ENCODE results near the gene PTTG1IP.

The PTTG1IP gene

DNA sequence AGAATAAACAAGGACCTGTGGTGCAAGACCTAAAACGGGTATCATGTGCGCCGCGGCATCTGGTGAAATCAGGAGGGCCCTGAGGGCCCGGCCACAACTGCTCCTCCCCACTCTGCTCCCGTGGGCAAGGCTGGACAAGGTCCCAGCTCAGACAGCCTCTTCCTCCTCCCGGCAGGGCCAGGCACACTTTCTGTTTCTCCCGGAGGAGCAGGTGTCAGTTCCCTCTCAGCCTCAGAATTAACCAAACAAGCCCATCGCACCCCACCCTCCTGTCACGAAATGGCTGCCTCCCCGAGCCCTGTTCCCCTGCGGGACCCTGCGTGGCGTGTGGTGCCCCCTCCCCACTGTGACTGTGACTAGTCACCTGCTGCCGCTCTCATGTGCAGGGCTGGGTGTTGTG lies 15.2 kb downstream of the PTTG1IP start (continued):
- TF ChIP-seq, protein P1, sequence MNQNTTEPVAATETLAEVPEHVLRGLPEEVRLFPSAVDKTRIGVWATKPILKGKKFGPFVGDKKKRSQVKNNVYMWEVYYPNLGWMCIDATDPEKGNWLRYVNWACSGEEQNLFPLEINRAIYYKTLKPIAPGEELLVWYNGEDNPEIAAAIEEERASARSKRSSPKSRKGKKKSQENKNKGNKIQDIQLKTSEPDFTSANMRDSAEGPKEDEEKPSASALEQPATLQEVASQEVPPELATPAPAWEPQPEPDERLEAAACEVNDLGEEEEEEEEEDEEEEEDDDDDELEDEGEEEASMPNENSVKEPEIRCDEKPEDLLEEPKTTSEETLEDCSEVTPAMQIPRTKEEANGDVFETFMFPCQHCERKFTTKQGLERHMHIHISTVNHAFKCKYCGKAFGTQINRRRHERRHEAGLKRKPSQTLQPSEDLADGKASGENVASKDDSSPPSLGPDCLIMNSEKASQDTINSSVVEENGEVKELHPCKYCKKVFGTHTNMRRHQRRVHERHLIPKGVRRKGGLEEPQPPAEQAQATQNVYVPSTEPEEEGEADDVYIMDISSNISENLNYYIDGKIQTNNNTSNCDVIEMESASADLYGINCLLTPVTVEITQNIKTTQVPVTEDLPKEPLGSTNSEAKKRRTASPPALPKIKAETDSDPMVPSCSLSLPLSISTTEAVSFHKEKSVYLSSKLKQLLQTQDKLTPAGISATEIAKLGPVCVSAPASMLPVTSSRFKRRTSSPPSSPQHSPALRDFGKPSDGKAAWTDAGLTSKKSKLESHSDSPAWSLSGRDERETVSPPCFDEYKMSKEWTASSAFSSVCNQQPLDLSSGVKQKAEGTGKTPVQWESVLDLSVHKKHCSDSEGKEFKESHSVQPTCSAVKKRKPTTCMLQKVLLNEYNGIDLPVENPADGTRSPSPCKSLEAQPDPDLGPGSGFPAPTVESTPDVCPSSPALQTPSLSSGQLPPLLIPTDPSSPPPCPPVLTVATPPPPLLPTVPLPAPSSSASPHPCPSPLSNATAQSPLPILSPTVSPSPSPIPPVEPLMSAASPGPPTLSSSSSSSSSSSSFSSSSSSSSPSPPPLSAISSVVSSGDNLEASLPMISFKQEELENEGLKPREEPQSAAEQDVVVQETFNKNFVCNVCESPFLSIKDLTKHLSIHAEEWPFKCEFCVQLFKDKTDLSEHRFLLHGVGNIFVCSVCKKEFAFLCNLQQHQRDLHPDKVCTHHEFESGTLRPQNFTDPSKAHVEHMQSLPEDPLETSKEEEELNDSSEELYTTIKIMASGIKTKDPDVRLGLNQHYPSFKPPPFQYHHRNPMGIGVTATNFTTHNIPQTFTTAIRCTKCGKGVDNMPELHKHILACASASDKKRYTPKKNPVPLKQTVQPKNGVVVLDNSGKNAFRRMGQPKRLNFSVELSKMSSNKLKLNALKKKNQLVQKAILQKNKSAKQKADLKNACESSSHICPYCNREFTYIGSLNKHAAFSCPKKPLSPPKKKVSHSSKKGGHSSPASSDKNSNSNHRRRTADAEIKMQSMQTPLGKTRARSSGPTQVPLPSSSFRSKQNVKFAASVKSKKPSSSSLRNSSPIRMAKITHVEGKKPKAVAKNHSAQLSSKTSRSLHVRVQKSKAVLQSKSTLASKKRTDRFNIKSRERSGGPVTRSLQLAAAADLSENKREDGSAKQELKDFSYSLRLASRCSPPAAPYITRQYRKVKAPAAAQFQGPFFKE (tag by site-specific recombination; IDR thresholded peaks at IDR 0.05; ENCODE audit: borderline replicate concordance): no peak
- TF ChIP-seq ZNF114 (tag by site-specific recombination; IDR thresholded peaks at IDR 0.05): no peak
- no peak for TF ChIP-seq ZNF692 (tag by site-specific recombination; IDR thresholded peaks at IDR 0.05)
- TF ChIP-seq SCRT1 (tag by site-specific recombination; IDR thresholded peaks at IDR 0.05; ENCODE audit: borderline replicate concordance): no peak

DNA sequence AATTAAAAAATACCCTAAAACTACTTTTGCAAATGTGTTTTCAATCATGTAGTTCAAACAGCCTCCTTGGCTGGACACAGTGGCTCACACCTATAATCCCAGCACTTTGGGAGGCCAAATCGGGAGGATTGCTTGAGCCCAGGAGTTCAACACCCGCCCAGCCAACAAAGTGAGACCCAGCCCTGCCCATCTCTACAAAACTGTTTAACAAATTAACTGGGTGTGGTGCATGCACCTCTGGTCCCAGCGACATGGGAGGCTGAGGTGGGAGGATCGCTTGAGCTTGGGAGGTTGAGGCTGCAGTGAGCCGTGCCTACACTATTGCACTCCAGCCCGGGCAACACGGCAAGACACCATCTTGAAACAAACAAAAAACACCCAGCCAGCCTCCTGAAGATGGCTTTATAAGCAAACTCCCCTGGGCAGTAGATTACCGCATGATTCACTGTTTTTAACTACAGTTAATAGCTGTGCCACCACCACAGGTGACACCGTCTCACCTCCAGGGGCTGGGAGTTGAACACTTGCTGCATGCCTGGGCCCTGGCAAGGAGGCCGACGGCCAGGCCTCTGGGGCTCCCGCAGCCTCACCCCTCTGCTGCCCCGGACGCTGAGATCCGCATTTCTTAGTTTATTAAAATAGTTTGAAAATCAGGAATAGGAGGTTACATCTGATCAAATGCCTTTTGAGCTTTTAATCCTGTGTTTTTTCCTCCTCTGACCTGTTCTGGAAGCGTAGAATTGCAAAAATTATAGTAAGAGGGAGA lies 16.2 kb downstream of the PTTG1IP start:
- peaks cover 3 to 87% of the 10 kb centered on the region in 2 experiments; a peak in 2 of 3 replicates for H3K36me3 ChIP-seq (ENCODE audit: control insufficient read depth in 2 of 2, insufficient read depth in 1 of 2, low read length in 2 of 2)
- no peaks in the 10 kb centered on the region for H3K9me3 ChIP-seq (ENCODE audit: control insufficient read depth, insufficient read depth, low read depth, low read length)
- peak; percentile 82 for TF ChIP-seq KLF1 (tag by site-specific recombination; IDR thresholded peaks at IDR 0.05)
- TF ChIP-seq, protein P2, sequence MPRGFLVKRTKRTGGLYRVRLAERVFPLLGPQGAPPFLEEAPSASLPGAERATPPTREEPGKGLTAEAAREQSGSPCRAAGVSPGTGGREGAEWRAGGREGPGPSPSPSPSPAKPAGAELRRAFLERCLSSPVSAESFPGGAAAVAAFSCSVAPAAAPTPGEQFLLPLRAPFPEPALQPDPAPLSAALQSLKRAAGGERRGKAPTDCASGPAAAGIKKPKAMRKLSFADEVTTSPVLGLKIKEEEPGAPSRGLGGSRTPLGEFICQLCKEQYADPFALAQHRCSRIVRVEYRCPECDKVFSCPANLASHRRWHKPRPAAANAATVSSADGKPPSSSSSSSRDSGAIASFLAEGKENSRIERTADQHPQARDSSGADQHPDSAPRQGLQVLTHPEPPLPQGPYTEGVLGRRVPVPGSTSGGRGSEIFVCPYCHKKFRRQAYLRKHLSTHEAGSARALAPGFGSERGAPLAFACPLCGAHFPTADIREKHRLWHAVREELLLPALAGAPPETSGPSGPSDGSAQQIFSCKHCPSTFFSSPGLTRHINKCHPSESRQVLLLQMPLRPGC (tag by site-specific recombination; IDR thresholded peaks at IDR 0.05): no peak
- CTCF ChIA-PET: interaction anchor here (0.8 to 1.1 kb wide), 3 partner anchors 58 to 347 kb away, joined by 3 to 5 read pairs (median 3); no protein-coding TSS in a partner anchor
- no peak overlapping the region for H3K4me3 ChIP-seq (ENCODE audit: low read depth, low read length)
- no peak overlapping the region for H3K27ac ChIP-seq (ENCODE audit: extremely low read depth, low read depth, low read length)
- H3K4me1 ChIP-seq (ENCODE audit: control insufficient read depth, insufficient read depth, low read length): no peaks in the 10 kb centered on the region
- POLR2A ChIA-PET: interaction anchor here (0.8 to 1.0 kb wide), 3 partner anchors 12 to 16 kb away, joined by 3 to 5 read pairs (median 3); partner anchors contain the start of gene PTTG1IP

GRCh38 chr21:44856131-44856530 lies 17.4 kb downstream of the PTTG1IP start:
- CTCF ChIA-PET: no interaction called here

GRCh38 chr21:44855572-44855971 lies 17.9 kb downstream of the PTTG1IP start:
- POLR2A ChIA-PET: no interaction called here
- Histone ChIP-seq H3K4me1 (ENCODE audit: control insufficient read depth, insufficient read depth, low read length) (no peaks in the 10 kb centered on the region), H3K27ac (ENCODE audit: extremely low read depth, low read depth, low read length) (no peak overlapping the region), H3K9me3 (ENCODE audit: control insufficient read depth, insufficient read depth, low read depth, low read length) (no peaks in the 10 kb centered on the region), H3K4me3 (ENCODE audit: low read depth, low read length) (no peak overlapping the region), H3K36me3 (ENCODE audit: control insufficient read depth in 2 of 2, insufficient read depth in 1 of 2, low read length in 2 of 2) (peaks cover 3 to 92% of the 10 kb centered on the region in 2 experiments; a peak in 2 of 3 replicates)
- CTCF ChIA-PET: interaction anchor here (1.2 kb wide), 1 partner anchor 10 kb away, joined by 3 read pairs; no protein-coding TSS in a partner anchor
- TF ChIP-seq, protein P3, sequence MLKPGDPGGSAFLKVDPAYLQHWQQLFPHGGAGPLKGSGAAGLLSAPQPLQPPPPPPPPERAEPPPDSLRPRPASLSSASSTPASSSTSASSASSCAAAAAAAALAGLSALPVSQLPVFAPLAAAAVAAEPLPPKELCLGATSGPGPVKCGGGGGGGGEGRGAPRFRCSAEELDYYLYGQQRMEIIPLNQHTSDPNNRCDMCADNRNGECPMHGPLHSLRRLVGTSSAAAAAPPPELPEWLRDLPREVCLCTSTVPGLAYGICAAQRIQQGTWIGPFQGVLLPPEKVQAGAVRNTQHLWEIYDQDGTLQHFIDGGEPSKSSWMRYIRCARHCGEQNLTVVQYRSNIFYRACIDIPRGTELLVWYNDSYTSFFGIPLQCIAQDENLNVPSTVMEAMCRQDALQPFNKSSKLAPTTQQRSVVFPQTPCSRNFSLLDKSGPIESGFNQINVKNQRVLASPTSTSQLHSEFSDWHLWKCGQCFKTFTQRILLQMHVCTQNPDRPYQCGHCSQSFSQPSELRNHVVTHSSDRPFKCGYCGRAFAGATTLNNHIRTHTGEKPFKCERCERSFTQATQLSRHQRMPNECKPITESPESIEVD (tag by site-specific recombination; IDR thresholded peaks at IDR 0.05): no peak
- TF ChIP-seq ZNF335 (tag by site-specific recombination; conservative IDR thresholded peaks at IDR 0.05) (no peak), KLF10 (tag by site-specific recombination; IDR thresholded peaks at IDR 0.05) (no peak), ZNF311 (tag by site-specific recombination; IDR thresholded peaks at IDR 0.05; ENCODE audit: borderline replicate concordance) (no peak), ZNF473 (tag by site-specific recombination; IDR thresholded peaks at IDR 0.05) (no peak), ZNF404 (tag by site-specific recombination; IDR thresholded peaks at IDR 0.05) (no peak), FEZF1 (tag by site-specific recombination; IDR thresholded peaks at IDR 0.05) (no peak), ZNF394 (tag by site-specific recombination; IDR thresholded peaks at IDR 0.05; ENCODE audit: borderline replicate concordance) (no peak)

More at GRCh38 chr21:44856131-44856530, 17.4 kb downstream of the PTTG1IP start:
- Histone ChIP-seq H3K9me3 (ENCODE audit: control insufficient read depth, insufficient read depth, low read depth, low read length) (no peaks in the 10 kb centered on the region), H3K4me3 (ENCODE audit: low read depth, low read length) (no peak overlapping the region), H3K4me1 (ENCODE audit: control insufficient read depth, insufficient read depth, low read length) (no peaks in the 10 kb centered on the region), H3K36me3 (ENCODE audit: control insufficient read depth in 2 of 2, insufficient read depth in 1 of 2, low read length in 2 of 2) (peaks cover 3 to 89% of the 10 kb centered on the region in 2 experiments; a peak in 2 of 3 replicates), H3K27ac (ENCODE audit: extremely low read depth, low read depth, low read length) (no peak overlapping the region)
- no peak for TF ChIP-seq ZNF600 (tag by site-specific recombination; IDR thresholded peaks at IDR 0.05)
- no peak for TF ChIP-seq ZNF624 (tag by site-specific recombination; IDR thresholded peaks at IDR 0.05)
- POLR2A ChIA-PET: no interaction called here

Measured in HEK293 (cell line).